Activated T-cell treated with anti-CD3 and anti-CD28 coated beads for 48 hours (primary cell): ENCODE results near the gene SNX9.
"Not testable (repeated sequence)": the region's sequence is repeated elsewhere in the genome, so short reads cannot be mapped to it uniquely, and the experiment has no call there.

ENCODE experiments used
- DNase-seq: peaks from one replicate; pipeline ENCODE4 v3.0.0-alpha.2; 2020; ENCODE audit warnings: low read depth

Gene SNX9

DNA sequence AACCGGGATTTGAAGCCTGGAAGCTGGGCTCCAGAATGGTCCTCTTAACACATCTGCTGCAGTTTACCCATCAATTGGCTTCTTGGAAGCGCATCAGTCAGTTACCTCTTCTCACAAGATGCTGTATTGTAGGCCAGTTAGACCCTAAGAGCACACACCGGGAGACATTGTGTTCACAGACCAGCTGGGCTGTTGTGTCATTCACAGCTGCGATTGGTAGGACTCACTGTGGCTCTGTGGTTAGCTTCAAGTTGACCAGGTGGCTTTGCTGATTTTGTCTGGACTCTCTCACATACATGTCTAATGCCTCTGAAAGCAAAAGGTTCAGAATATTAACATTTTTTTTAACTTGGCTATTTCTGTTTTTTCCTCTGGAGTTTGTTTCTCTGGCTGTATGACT lies 64.8 kb downstream of the SNX9 start:
- DNase-seq = no peak

DNA sequence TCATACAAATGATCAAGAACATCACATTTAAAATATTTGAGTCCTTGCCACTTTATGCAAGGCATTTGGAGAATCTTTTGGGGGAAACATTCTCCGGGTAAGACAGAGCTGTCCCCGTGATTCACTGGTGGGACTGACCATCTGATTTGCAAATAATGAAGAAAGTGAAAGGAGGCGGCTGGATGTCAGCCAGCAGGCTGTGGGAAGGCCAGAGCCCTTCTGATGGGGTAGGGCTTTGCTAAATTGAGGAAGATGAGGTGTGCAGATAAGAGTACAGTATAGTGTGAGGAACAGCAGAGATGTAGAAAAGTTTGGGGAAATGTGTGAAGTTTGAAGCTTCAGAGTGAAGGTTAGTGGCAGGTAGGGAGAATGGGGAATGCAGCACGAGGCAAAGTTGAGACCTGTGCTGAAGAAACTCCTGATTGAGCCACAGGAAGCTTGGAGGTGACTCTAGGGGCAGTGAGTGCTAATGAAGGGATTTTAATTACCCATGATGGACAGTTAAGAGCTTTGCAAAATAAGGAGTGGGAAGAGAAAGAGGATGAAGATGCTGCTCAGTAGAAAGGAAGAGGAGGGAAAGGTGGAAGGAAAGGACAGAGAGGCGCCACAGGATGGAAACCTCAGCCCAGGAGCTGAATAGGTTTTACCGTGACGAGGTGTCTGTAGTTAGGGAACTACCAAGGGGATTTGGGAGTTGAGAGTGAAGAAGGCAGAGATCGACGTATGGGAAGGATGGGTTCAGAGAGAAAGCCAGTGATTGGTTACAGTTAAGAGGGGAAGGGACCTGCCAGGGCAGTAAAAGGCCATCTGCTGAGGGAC lies 68.7 kb downstream of the SNX9 start:
- no peak for DNase-seq

DNA sequence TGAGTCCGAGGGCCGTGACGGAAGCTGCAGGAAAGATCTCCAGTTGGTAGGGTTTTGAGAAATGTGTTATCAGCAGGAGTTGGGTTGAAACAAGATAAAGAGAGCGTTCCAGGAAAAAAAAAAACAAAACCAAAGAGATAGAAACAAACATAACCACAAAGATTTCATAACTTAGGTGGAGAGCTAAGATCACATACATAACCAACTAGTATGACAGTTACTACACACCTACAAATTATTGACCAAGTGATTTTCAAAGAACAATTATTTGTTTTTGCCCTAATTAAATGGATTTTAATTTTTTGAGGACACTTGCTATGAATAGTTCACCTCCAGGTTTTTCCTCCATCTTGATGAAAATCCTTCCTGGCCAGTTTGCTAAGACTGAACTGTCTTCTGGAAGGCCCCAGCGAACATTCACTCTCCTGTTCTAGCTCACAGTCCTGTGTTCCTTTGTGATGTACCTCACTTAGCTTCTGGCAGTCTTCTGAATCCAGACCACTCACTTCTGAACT lies 69.4 kb downstream of the SNX9 start:
- DNase-seq = no peak

DNA sequence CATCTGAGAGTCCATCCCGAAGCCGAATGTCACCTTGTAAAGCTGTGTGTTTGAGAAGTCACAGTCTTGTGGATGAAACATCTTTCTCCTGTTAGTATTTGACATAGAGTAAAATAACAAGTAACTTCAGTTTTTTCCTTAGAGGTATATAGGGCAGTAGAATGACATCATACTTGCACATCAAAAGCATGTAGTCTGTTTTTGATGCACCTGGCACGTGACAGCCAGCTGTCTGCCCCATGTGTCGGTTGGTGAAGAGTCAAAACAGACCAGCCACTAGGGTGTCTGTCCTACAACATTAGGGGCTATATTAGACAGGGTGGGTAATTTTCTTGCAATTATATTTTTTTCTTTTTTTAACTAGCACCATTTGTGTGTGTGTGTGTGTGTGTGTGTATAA lies 70.2 kb downstream of the SNX9 start:
- DNase-seq = no peak

DNA sequence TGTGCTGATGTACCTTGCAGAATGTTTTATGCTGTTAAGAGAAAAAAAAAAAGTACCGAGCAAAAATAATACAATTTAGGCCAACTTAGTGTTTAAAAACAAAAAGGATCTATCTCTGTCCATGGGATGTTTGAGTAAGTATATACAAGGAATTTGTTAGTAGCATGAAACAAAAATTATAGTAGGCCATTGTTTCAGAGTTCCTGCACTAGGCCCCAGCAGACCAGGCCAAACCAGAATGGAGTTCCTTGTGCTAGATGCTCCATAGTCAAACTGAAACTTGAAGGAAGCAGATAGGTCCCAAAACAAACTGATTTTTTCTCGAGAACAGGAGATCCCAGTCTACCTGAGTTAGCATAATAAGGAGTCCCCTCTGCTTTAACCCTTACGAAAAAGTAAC lies 72.5 kb downstream of the SNX9 start:
- DNase-seq = no peak

DNA sequence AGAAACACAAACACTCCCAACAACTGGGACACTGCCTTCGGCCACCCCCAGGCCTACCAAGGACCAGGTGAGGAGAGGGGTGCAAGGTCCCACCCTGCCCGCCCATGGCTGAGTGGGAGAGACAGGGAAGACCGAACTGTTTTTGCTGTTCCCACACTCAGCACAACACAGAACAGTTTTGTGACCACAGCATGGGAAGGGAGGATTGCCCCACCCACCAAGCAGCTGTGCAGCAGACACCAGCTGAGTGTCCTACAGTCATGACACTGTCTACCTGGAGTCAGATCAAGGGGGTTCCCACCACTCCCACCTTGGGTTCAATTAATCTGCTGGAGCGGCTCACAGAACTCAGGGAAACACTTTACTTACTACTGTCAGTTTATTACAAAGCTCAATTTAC lies 73.9 kb downstream of the SNX9 start:
- DNase-seq = no peak

DNA sequence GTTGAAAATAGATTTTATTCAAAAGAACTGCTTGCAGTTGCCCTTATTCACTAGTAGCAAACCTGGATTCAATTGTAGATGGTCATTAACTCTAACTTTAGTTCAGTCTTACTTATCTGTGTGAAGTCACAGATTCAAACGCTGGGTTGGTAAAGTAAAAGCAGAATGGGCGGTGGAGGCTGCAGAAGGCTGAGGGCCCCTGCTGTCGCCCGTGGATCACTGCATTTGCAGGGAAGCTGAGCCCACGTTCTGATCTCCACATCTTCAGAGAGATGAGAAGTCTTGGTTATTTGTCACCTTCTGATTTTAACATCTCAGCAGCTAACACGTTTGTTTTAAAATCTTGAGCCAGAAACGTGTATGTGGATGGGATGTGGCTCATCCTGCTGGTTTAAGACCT lies 75.1 kb downstream of the SNX9 start:
- no peak for DNase-seq

DNA sequence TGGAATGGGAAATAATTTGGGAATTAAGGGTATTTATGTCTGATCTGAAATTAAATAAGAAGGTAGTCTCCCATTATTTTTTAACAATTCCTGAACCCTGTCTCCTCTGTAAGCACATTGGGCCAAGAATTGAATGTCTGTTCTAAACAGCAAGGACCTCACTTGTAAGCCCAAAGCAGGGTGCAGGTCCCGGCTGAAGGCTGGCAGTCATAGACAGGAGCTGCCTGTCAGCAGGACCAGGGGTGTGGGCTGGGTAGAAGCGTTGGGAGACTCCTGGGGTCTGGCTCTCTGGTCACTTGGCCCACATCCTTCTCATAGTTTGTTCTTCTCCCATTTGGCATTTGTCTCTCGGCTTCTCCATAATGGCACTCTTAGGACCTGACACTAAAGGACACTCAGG lies 75.6 kb downstream of the SNX9 start:
- DNase-seq = no peak

DNA sequence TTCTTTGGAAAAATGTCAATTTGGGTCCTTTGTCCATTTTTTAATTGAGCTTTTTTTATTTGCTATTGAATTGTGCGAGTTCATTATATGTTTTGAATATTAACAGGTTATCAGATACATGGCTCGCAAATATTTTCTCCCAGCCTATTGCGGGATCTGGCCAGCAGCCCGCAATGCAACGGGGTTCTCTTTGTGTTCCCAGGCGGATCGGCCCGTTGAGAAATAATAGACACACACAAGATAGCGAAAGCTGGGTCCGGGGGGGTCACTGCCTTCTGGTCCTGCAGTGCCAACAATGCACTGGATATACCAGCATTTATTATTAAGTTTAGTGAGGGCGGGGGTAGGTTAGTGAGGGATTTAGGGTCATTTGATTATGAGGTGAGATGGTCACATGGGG lies 77.2 kb downstream of the SNX9 start:
- not testable (repeated sequence) for DNase-seq

DNA sequence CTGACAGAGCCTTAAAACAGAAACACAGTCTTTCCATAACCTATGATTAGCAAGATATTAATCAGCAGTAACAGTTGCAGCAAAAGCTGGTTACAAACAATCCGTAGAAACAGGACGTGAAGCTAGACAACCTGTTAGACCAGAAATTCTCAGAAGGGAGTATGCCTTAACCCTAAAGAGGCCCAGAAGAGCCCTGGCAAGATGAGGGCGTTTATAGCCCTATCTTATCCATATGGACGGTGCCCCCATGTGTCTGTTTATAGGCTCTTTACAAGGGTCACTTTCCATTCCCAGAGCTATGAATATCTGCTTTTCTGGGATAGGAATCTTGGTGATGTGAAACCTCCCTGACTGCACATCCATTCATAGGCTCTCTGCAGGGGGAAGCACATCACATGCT lies 77.7 kb downstream of the SNX9 start:
- DNase-seq = not testable (repeated sequence)

DNA sequence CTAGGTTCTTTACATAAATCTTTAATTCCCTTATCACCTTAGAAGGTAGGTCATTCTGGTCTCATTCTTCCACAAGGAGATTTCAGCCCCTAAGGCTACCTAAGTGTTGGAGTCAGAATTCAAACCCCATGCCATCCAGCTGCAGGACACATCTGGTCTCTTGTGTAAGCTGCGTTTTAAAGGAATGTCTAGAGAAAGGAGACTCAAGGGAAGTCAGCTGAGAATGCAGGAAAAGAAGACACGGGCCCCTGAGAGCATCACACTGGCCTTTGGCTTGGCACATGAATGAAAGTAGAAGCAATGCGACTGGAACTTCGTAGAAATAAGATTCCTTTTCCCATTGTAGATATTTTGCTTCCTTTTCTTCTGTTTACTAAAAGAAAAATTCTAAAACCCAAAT lies 82.0 kb downstream of the SNX9 start:
- DNase-seq = no peak

DNA sequence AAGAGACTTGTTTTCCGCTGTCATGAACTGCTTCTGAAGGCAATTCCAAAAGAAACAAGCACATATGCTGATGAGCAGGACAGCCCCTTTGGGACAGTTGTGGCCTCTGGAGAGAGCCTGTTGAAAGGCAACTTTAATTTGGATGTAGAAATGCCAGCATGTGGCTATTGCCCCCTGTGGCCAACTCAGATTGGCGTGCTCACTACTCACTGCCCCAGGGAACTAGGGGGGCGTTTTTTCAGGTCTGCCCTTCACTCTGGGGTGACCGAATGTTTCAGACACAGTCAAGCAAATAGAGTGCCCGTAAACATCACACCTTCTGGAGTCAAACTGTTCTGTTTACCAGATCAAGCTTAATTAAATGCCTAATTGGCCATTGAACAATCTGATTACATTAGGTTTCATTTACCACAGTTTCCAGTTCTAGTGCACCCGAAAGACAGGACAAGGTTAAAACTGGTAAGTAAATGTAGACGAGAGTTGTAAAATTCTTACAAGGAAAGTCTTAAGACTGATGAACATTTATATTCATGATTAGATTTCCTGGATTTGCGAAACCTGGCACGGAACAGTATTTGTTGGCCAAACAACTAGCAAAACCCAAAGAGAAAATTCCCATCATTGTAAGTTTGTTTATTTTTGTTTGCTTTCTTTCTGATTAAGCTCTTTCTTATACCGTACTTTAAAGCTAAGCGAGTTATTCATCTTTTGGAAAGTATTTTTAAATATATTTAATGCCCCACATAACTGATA lies 82.7 kb downstream of the SNX9 start:
- no peak for DNase-seq

DNA sequence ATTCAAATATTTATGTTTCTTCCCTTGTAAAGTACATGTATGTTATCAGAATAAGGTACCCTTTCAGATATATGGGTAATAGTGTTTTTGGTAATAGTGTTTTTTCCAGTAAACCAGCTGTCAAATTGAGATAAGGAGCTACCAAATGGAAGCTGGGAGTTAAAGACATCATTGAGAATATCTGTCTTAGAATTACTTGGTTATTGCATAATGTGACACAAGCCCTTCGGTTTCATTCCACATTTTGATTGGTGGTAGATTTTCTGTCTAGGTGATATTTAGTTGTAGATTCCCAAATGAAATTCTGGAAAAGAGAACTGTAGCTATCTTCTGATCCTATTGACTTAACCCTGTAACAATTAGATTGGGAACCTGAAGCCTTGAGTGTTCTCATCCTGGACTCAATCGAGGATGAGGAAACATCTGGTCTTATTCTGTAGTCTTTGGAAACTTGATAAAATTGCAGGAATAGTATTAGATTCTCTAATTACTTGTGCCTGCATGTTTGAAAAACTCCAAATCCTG lies 83.6 kb downstream of the SNX9 start:
- DNase-seq = no peak

DNA sequence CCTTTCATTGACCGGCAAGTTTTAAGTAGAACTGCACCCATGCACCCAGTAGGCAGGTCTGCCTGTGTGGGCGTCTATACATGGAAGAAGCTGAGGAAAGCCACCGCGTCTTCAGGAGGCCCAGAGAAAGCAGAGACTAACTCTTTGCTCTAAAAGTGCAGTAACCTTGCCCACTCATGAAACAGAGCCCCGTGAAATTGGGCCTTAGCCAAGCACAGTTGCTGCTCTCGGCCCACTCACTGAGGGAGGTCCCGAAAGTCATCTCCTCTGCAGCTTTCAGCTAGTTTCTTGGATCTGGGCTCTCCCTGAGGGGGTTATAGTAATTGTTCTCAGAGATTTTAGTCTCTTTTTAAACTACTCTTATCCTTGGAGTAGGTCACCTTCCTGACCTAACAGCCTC lies 84.6 kb downstream of the SNX9 start:
- no peak for DNase-seq

DNA sequence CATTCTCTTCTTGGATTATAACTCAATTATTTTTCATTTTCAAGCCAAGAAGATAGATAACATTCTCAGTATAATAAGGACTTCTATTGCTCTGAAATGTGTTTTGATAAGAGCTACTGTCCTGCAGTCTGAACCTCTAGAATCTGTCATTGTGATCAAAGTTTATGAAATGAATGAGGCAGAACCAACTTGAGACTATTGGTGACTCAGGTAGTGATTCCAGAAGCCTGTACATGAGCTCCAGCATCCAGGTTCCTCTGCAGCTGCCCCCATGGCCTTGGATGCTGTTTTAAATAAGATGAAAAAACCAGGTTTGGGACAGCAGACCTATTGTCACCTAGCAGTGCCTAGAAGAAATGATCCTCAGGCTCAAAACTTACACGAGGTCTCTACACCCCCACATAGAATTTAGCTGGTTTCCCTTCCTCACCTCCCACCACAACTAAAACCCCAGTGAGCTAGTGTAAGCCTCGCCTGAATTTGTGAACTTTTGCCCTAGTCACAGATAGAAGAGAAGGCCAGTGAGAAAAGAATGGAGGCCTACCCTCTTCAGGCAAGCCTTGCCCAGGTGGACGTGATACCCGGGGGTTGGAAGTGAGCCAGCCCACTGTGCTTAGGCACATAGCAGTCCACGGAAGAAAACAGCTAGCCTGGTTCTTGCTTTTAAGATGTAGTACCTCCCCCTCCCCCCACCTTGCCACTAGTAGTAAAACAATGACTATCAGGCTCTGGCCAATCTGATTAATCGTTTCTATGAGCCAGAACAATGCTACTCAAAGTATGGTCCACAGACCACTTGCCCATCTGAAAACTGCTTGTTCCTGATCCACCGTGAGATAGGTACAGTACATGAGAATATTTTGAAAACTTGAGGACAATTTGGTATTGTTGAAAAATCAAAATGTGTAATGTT lies 85.6 kb downstream of the SNX9 start:
- DNase-seq = no peak

DNA sequence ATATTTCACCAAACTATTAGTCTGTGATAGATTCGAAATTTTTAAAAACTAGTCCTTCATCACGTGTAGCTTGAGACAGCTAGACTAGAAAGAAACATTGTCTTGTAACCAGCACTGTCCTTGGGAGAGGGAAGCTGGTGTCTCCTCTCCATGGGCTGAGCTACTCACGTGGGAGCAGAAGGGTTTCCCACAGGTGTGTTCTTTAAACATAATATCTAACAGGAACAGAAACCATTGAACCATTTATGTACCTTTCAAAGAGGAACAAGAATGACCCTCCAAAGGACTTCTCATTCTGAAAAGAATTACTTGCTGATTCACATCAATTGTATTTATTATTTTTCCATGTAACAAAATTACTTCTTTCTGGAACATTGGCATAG lies 86.2 kb downstream of the SNX9 start:
- no peak for DNase-seq

DNA sequence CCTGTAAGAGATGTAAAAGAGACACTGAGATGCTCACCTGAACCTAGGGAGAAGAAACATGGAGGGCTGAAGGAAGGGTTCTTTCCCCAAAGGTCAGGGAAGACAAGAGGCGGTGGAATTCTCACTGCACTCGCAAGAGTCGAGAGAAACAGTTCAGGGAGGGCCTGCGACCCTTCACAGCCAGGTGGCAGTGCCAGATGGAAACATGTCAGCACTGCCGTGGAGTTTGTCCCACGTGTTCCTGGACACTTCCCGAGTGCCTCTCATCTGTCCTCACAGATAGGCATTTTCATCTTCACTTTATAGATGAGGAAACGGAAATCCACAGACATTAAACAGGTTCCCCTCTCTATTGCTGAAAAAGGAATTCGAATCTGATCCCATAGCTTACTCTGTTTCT lies 88.2 kb downstream of the SNX9 start:
- DNase-seq = no peak

DNA sequence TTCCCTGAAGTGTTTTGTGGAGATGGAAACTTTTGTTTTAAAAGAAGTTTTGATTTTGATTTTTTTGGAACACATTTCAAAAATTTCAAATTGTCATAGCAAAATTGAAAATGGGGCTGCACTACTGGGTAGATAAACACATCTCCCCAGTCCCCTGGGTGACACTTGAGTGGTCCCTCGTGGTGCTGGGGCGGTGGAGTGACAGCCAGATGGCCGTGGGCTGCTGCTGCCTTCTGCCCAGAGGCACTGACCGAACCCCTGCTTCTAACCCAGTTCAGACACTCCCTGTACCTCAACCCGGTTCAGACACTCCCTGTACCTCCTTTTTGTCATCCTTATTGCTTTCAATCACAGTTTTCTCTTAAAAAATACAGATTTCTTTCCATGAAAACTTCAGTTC lies 88.7 kb downstream of the SNX9 start:
- DNase-seq = no peak

DNA sequence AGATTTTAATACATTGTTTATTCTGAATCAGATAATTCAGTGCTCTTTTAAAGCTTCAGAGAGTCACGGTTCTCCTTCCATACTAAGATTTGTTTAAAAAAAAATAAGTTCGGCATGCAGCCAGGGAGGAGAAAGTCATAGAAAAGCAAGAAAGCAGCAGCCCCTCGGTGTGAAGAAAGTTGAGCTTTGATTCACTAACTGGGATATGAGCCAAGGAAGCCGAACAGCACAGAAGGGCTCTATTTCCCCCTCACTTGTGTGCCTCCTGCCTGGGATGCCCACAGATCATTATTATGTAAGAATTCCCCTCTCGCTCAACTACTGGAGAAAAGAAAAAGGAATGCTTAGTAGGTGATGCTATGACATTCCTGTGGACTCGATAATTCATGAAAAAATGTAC lies 89.3 kb downstream of the SNX9 start:
- no peak for DNase-seq

DNA sequence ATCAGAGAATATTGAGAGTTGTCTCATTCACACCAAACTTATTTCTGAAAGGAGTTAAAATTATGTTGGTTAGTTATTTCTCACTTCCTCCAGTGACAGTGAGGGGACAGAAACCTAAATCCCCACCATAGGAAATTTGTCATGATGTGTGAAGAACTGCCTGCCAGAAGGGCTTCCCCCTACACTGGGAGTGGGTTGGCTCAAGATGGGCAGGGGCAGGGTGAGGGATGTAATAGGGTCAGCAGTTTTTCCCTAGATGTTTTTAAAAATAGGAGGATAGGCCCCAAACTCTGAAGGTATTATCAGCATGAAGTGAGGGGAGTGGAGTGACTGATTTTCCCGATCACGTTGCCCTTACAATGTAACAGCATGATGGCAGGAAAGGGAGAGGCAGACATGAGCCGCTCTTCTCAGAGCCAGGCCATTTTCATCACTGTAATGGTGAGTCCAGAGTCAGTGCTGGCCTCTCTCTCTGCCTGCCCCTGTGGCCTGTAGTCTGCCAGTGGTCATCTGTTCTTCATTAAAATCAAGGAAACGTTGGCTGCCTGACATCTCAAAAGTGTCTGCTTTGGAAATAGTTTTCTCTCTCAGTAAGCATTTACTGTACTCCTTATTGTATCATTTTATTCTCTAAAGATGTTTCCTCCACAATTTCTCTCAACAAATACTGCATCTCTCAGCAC lies 98.8 kb downstream of the SNX9 start:
- DNase-seq = no peak

DNA sequence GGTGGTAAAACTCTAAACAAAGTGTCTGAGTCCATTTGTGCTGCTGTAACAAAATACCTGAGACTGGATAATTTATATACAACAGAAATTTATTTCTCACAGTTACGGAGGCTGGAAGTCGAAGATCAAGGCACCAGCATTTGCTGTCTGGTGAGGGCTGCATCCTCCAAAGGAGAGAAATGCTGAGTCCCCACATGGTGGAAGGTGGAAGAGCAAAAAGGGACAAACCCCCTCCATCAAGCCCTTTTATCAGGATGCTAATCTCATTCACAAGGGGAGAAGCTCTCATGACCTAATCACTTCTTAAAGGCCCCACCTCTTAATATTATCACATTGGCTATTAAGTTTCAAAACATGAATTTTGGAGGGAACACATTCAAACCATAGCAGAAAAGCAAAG lies 102.7 kb downstream of the SNX9 start:
- no peak for DNase-seq

DNA sequence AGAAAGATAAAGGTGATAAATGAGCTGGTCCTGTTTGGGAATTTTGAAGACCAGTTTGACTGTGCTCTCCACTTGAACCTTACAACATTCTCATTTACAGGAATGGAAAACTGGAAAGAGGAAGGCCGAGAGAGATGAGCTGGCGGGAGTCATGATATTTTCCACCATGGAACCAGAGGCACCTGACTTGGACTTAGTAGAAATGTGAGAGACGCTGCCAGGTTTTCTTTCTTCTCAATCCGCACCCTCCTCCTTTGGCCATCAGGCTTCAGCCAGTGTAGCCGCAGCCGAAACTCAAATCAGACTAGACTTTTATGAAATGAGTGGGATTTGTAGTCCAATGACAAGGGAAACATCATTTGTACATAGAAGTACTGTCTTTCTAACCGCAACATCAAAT lies 104.0 kb downstream of the SNX9 start:
- DNase-seq = no peak
